Measurements from ENCODE around the gene TFRC. TPM values are rescaled to one million over a fixed set of nuclear protein-coding genes. Genes with fewer than 3 reads are reported as not detected.

The TFRC gene
- total RNA-seq, 1 experiment from 2014 or later = 336 TPM

DNA sequence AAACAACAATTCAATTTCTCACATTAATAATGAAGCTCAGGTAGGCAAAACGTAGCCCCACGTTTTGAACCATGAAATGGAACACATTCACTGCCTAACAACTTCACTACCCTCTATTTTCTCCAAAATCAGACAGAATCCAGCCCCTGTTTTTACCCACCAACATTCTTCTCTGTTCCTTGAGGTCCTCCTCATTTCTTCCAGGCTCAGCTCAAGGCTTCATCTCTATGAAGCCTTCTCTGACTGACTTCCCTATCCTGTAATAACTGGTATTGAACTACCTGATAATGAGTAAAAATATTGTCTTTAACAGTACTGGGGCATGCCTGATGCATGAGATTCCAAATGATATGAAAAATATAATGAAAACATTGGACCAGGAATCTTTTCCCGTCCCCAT is 2.2 kb downstream of the TFRC start:
- no TSS peak for BruUV-seq (replicated peaks)
- ChIA-PET CTCF (no interaction called here), POLR2A (ENCODE audit: low non-redundant PET) (no interaction called here)
- Histone ChIP-seq H3K9me3 (ENCODE audit: low read depth, low read length, poor library complexity, severe bottlenecking) (no peaks in the 10 kb centered on the region), H3K4me1 (ENCODE audit: insufficient read depth, low read length, poor library complexity, severe bottlenecking) (peaks cover 7% of the 10 kb centered on the region), H3K36me3 (ENCODE audit: insufficient read depth, low read length, poor library complexity, severe bottlenecking) (peaks cover 19% of the 10 kb centered on the region), H3K27ac (ENCODE audit: low read depth, low read length, poor library complexity, severe bottlenecking) (no peak overlapping the region), H3K27me3 (replicated peaks; ENCODE audit: insufficient read depth, low read depth, low read length, poor library complexity) (no peaks in the 10 kb centered on the region), H3K4me3 (ENCODE audit: low read depth, low read length, poor library complexity, severe bottlenecking) (peak overlapping the region; percentile 83)
- no peak for DNase-seq (ENCODE audit: low spot score)
- TF ChIP-seq CTCF (conservative IDR thresholded peaks at IDR 0.05; ENCODE audit: low read depth, low read length) (no peak), EZH2 (IDR thresholded peaks at IDR 0.05; ENCODE audit: borderline replicate concordance, low read depth, low read length, poor library complexity, severe bottlenecking) (no peak)
- intact Hi-C loops (cut with micrococcal nuclease; ENCODE audit: unreplicated experiment) = no loop called here

GRCh38 chr3:196075013-196075412 is 6.9 kb downstream of the TFRC start:
- CTCF ChIA-PET = interaction anchor here (0.6 kb wide), 1 partner anchor 12 kb away, joined by 3 read pairs; no protein-coding TSS in a partner anchor
- POLR2A ChIA-PET (ENCODE audit: low non-redundant PET) = no interaction called here
- no TSS peak for BruUV-seq (replicated peaks)
- TF ChIP-seq CTCF (conservative IDR thresholded peaks at IDR 0.05; ENCODE audit: low read depth, low read length) (no peak), EZH2 (IDR thresholded peaks at IDR 0.05; ENCODE audit: borderline replicate concordance, low read depth, low read length, poor library complexity, severe bottlenecking) (no peak)
- Histone ChIP-seq H3K4me1 (ENCODE audit: insufficient read depth, low read length, poor library complexity, severe bottlenecking) (no peaks in the 10 kb centered on the region), H3K27ac (ENCODE audit: low read depth, low read length, poor library complexity, severe bottlenecking) (no peak overlapping the region), H3K27me3 (replicated peaks; ENCODE audit: insufficient read depth, low read depth, low read length, poor library complexity) (no peaks in the 10 kb centered on the region), H3K9me3 (ENCODE audit: low read depth, low read length, poor library complexity, severe bottlenecking) (no peaks in the 10 kb centered on the region), H3K36me3 (ENCODE audit: insufficient read depth, low read length, poor library complexity, severe bottlenecking) (peaks cover 60% of the 10 kb centered on the region), H3K4me3 (ENCODE audit: low read depth, low read length, poor library complexity, severe bottlenecking) (no peak overlapping the region)
- intact Hi-C loops (cut with micrococcal nuclease; ENCODE audit: unreplicated experiment) = no loop called here
- no peak for DNase-seq (ENCODE audit: low spot score)

- ChIA-PET CTCF (interaction anchor here (0.6 to 1.3 kb wide), 9 partner anchors 25 to 1031 kb away, joined by 3 to 9 read pairs (median 4); no protein-coding TSS in a partner anchor), POLR2A (ENCODE audit: low non-redundant PET) (interaction anchor here (0.6 kb wide), 1 partner anchor 565 kb away, joined by 22 read pairs; no protein-coding TSS in a partner anchor)
- Histone ChIP-seq H3K27me3 (replicated peaks; ENCODE audit: insufficient read depth, low read depth, low read length, poor library complexity) (no peaks in the 10 kb centered on the region), H3K27ac (ENCODE audit: low read depth, low read length, poor library complexity, severe bottlenecking) (no peak overlapping the region), H3K4me3 (ENCODE audit: low read depth, low read length, poor library complexity, severe bottlenecking) (no peak overlapping the region), H3K4me1 (ENCODE audit: insufficient read depth, low read length, poor library complexity, severe bottlenecking) (no peaks in the 10 kb centered on the region), H3K9me3 (ENCODE audit: low read depth, low read length, poor library complexity, severe bottlenecking) (no peaks in the 10 kb centered on the region), H3K36me3 (ENCODE audit: insufficient read depth, low read length, poor library complexity, severe bottlenecking) (peaks cover 77% of the 10 kb centered on the region)
- no TSS peak for BruUV-seq (replicated peaks)
- intact Hi-C loops (cut with micrococcal nuclease; ENCODE audit: unreplicated experiment) = loop anchor here (1.0 kb wide), 1 partner anchor 123 kb away; no protein-coding TSS in a partner anchor
- TF ChIP-seq CTCF (conservative IDR thresholded peaks at IDR 0.05; ENCODE audit: low read depth, low read length) = peak; percentile 87
- TF ChIP-seq EZH2 (IDR thresholded peaks at IDR 0.05; ENCODE audit: borderline replicate concordance, low read depth, low read length, poor library complexity, severe bottlenecking) = no peak
- DNase-seq (ENCODE audit: low spot score) = peak; percentile 75
Observed at GRCh38 chr3:196073255-196073753, 8.6 kb downstream of the TFRC start.

All from A673 (cell line).